Ovary (tissue), 9 donors: ENCODE data around the gene SPG21. TPM values are rescaled to one million over a fixed set of nuclear protein-coding genes. Genes with fewer than 3 reads are reported as not detected.

Experiments
- DNase-seq, 5 donors: peaks; one replicate each; pipeline ENCODE4 v3.0.0-alpha.2; 2019 to 2020
- H3K27ac ChIP-seq, 2 donors: fragments of 200-600 bp; one replicate each; pipeline versions ENCODE4 v1.5.1 to v1.8.0; 2019 to 2022
- H3K27me3 ChIP-seq: fragments of 200-600 bp; one replicate; pipeline ENCODE4 v1.8.0; 2022
- H3K36me3 ChIP-seq: fragments of 200-600 bp; sonication (generic); one replicate; pipeline ENCODE4 v1.5.1; 2019
- H3K4me1 ChIP-seq: one replicate; pipeline ENCODE4 v1.8.1; 2013; ENCODE audit warnings: mild to moderate bottlenecking, moderate library complexity; ENCODE audit not compliant: insufficient read depth
- H3K4me3 ChIP-seq: fragments of 200-600 bp; sonication (generic); one replicate; pipeline ENCODE4 v1.5.1; 2017
- H3K9me3 ChIP-seq, 2 donors: fragments of 200-600 bp in 1 of 2; sonication (generic) in 1 of 2; one replicate each; pipeline versions ENCODE4 v1.5.1 to v1.8.1; 2013 to 2019; ENCODE audit warnings: mild to moderate bottlenecking in 1 of 2, moderate library complexity in 1 of 2
- EP300 ChIP-seq: sonication (generic); formaldehyde crosslinking; IDR thresholded peaks from one replicate; pipeline ENCODE4 v1.6.1; 2017; ENCODE audit warnings: antibody characterized with exemption
- POLR2A ChIP-seq: fragments of 450-650 bp; IDR thresholded peaks from one replicate; pipeline ENCODE4 v1.6.1; 2017; ENCODE audit warnings: antibody characterized with exemption, mild to moderate bottlenecking, moderate library complexity
- WGBS, 3 donors: extraction: QIAGEN DNeasy Blood & Tissue Kit in 1 of 3; methylation state at CpG; one replicate each; pipeline versions ENCODE4 v1.1.5 to v1.1.7; 2013 to 2017; 5-methylcytosine and 5-hydroxymethylcytosine counted together
- intact Hi-C, 4 donors: fragments of 100-400 bp; cut with DNase I; formaldehyde crosslinking; loops; one replicate each; pipeline versions ENCODE4 v1.11.0 to v1.15.1; 2022 to 2023
- polyA plus RNA-seq, 2 donors: library from polyadenylated mRNA; stranded (reverse); fragments of 200-250 nt in 1 of 2; fragments of 350-450 nt in 1 of 2; fragmentation: Illumina TruSeq in 1 of 2; extraction: RNeasy Lipid Tissue Mini Kit (QIAGEN cat#74804) in 1 of 2; gene quantifications; one replicate each; pipeline ENCODE4 v1.2.3, GENCODE V29; 2013 to 2014
- total RNA-seq, 7 donors: library from RNA; depleted of rRNA in 2 of 7; stranded (reverse); fragments of >200 nt in 2 of 7; fragmentation: NEBNext Ultra II Directional in 3 of 7; extraction: Animal tissue kit (Norgen Biotek cat#: 25700) in 3 of 7; gene quantifications; one replicate each; pipeline versions ENCODE4 v1.1.0 to v1.2.4, GENCODE V29; 2016 to 2023
- TF ChIP-seq, protein P1 (sequence below), 3 donors: fragments of 450-650 bp in 2 of 3; fragments of 200-600 bp in 1 of 3; IDR thresholded peaks; one replicate each; pipeline versions ENCODE4 v1.5.1 to v1.8.0; 2016 to 2022; ENCODE audit warnings: antibody characterized with exemption in 3 of 3, mild to moderate bottlenecking in 1 of 3
- donor health status: DM: no; HTN: no; CAD: no; lungs with moderate emphysema.
- donor health status: DM: no; HTN: no; CAD: no.
- donor health status: Bipolar disorder and iron deficiency.
- donor health status: DM: yes; HTN: yes; CAD: no.
- donor health status: DM: no; HTN: no; CAD: no.
- donor health status: DM: yes; HTN: yes; CAD: no.

Gene SPG21
- total and polyA plus RNA-seq, 9 donors = 59.7 to 123 (median 84.0) TPM

DNA sequence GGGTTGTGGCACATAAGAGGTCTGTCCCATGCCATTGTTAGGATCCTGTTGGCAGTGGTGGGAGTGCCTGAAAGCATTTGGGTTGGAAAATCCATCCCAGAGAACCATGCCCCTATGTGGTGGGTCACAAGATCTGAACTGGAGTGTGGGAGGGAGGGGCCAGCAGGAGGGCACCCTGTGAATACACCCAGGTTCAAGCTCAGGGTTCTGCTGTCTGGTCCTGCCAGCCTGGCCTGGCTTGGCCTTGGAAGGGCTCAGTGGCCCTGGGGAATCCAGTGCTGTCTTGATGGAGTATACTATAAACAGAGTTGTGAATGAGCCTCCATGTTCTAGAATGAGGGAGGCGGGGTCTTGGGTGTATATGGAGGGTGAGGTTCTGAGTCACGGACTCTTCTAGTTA, 66.2 kb downstream of the SPG21 start:
- no peak for DNase-seq
- intact Hi-C loops = loop anchor here in 1 of 4 donors (5.0 kb wide), 1 partner anchor 81 kb away; the partner anchor contains the start of gene PLEKHO2
- Histone ChIP-seq H3K4me3 (no peak overlapping the region), H3K36me3 (no peaks in the 10 kb centered on the region), H3K4me1 (peaks cover 13% of the 10 kb centered on the region), H3K9me3 (no peaks in the 10 kb centered on the region), H3K27ac (peak overlapping the region in 1 of 2 donors; percentile 5), H3K27me3 (no peaks in the 10 kb centered on the region)
- 90 to 95% (median 93%) methylated on average over 2 of the region's 2 CpGs for WGBS, 3 donors
- TF ChIP-seq POLR2A (no peak), EP300 (no peak)
- TF ChIP-seq, protein P1, sequence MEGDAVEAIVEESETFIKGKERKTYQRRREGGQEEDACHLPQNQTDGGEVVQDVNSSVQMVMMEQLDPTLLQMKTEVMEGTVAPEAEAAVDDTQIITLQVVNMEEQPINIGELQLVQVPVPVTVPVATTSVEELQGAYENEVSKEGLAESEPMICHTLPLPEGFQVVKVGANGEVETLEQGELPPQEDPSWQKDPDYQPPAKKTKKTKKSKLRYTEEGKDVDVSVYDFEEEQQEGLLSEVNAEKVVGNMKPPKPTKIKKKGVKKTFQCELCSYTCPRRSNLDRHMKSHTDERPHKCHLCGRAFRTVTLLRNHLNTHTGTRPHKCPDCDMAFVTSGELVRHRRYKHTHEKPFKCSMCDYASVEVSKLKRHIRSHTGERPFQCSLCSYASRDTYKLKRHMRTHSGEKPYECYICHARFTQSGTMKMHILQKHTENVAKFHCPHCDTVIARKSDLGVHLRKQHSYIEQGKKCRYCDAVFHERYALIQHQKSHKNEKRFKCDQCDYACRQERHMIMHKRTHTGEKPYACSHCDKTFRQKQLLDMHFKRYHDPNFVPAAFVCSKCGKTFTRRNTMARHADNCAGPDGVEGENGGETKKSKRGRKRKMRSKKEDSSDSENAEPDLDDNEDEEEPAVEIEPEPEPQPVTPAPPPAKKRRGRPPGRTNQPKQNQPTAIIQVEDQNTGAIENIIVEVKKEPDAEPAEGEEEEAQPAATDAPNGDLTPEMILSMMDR (IDR thresholded peaks at IDR 0.05) = no peak

DNA sequence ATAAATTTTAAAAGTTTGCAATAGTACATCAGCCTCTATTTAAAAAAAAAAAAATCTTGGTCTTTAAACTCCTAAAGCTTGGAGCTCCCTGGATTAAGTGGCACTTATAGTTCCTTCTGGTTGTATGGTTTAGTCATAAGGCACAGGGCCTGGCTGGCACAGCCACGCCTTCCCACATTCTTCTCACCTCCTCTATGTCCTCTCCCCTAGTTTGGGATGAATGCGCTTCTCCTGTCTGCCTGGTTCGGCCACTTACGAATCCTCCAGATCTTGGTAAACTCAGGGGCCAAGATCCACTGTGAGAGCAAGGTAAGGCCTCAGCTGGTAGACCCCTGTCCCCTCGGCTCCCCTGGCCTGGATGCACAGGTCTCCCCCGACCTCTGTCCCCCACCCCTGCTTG, 68.0 kb downstream of the SPG21 start:
- no peak for TF ChIP-seq EP300
- TF ChIP-seq POLR2A = no peak
- TF ChIP-seq, protein P1 (IDR thresholded peaks at IDR 0.05) = no peak
- Histone ChIP-seq H3K36me3 (no peaks in the 10 kb centered on the region), H3K27me3 (no peaks in the 10 kb centered on the region), H3K9me3 (no peaks in the 10 kb centered on the region), H3K4me3 (no peak overlapping the region), H3K4me1 (peaks cover 13% of the 10 kb centered on the region), H3K27ac (peak overlapping the region; percentile 43 to 64)
- no peak for DNase-seq
- 37 to 45% (median 41%) methylated on average over 6 of the region's 6 CpGs for WGBS, 3 donors
- intact Hi-C loops = loop anchor here in 1 of 4 donors (5.0 kb wide), 1 partner anchor 79 kb away; the partner anchor contains the start of gene PLEKHO2

DNA sequence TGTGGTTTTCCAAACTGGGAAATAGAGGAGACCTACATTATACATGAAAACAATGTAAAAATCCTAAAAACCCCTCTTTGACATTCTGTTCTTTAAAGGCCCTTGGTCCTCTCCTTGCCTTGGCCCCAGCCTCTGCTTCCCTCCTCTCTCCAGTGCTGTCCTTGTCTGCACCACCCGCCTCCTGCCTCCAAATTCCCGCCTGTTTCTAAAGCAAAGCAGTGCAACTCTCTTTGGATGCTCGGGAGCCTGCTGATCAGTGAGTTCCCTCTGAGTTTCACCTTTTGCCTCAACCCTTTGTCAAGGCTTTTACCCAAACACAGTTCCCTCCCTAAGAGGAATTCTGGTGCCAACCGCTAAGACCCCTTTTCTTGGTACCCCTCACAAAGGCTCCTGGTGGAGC, 70.0 kb downstream of the SPG21 start:
- Histone ChIP-seq H3K9me3 (no peaks in the 10 kb centered on the region), H3K4me3 (no peak overlapping the region), H3K4me1 (peaks cover 12% of the 10 kb centered on the region), H3K27ac (no peak overlapping the region), H3K36me3 (no peaks in the 10 kb centered on the region), H3K27me3 (no peaks in the 10 kb centered on the region)
- 94 to 99% (median 99%) methylated on average over 4 of the region's 4 CpGs for WGBS, 3 donors
- no peak for DNase-seq
- TF ChIP-seq POLR2A = no peak
- TF ChIP-seq, protein P1 (IDR thresholded peaks at IDR 0.05) = no peak
- TF ChIP-seq EP300 = no peak
- intact Hi-C loops = loop anchor here in 1 of 4 donors (5.0 kb wide), 1 partner anchor 77 kb away; the partner anchor contains the start of gene PLEKHO2

DNA sequence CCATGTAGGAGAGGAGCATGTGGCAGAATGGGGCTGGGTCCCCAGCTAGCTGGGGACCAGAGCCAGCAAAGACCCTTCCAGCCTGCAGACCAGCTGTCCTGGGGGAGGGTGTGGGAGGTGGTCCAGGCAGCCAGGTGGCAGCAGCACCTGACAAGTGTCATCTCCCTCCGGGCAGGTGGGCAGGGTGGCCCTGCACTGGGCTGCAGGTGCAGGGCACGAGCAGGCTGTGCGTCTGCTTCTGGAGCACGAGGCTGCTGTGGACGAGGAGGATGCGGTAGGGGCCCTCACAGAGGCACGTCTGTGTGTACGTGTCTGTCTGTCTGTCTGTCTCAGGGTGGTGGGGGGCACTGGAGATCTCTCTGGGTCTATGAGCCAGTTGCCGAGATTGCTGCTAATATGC, 72.5 kb downstream of the SPG21 start:
- H3K36me3 ChIP-seq = no peaks in the 10 kb centered on the region
- WGBS, 3 donors = 93 to 95% (median 94%) methylated on average over 9 of the region's 9 CpGs
- TF ChIP-seq EP300 = no peak
- TF ChIP-seq, protein P1 (IDR thresholded peaks at IDR 0.05) = no peak
- no peak for TF ChIP-seq POLR2A
- peaks cover 7% of the 10 kb centered on the region for H3K4me1 ChIP-seq
- H3K27me3 ChIP-seq = no peaks in the 10 kb centered on the region
- intact Hi-C loops = no loop called here
- no peak overlapping the region for H3K4me3 ChIP-seq
- no peak overlapping the region for H3K27ac ChIP-seq
- H3K9me3 ChIP-seq = no peaks in the 10 kb centered on the region
- no peak for DNase-seq
